ENCODE measurements around the gene JPH4. TPM values are rescaled to one million over a fixed set of nuclear protein-coding genes. Genes with fewer than 3 reads are reported as not detected.
"Not testable (repeated sequence)": the region's sequence is repeated elsewhere in the genome, so short reads cannot be mapped to it uniquely, and the experiment has no call there.

JPH4 gene
- total RNA-seq, 1 experiment from 2014 or later: not detected

GRCh38 chr14:23538785-23539184 lies 39.8 kb downstream of the JPH4 start:
- TF ChIP-seq CTCF (conservative IDR thresholded peaks at IDR 0.05; ENCODE audit: low read depth, low read length) (no peak), EZH2 (IDR thresholded peaks at IDR 0.05; ENCODE audit: borderline replicate concordance, low read depth, low read length, poor library complexity, severe bottlenecking) (no peak)
- no peak overlapping the region for H3K4me3 ChIP-seq (ENCODE audit: low read depth, low read length, poor library complexity, severe bottlenecking)
- H3K4me1 ChIP-seq (ENCODE audit: insufficient read depth, low read length, poor library complexity, severe bottlenecking): peaks cover 26% of the 10 kb centered on the region
- intact Hi-C loops (cut with micrococcal nuclease; ENCODE audit: unreplicated experiment): loop anchor here (5.0 kb wide), 1 partner anchor 51 kb away; no protein-coding TSS in a partner anchor
- CTCF ChIA-PET: interaction anchor here (0.5 to 1.6 kb wide), 3 partner anchors 41 to 233 kb away, joined by 3 to 9 read pairs (median 3); no protein-coding TSS in a partner anchor
- H3K36me3 ChIP-seq (ENCODE audit: insufficient read depth, low read length, poor library complexity, severe bottlenecking): no peaks in the 10 kb centered on the region
- H3K27me3 ChIP-seq (replicated peaks; ENCODE audit: insufficient read depth, low read depth, low read length, poor library complexity): no peaks in the 10 kb centered on the region
- peak; percentile 31 for DNase-seq (ENCODE audit: low spot score)
- no peak overlapping the region for H3K27ac ChIP-seq (ENCODE audit: low read depth, low read length, poor library complexity, severe bottlenecking)
- no TSS peak for BruUV-seq (replicated peaks)
- no peaks in the 10 kb centered on the region for H3K9me3 ChIP-seq (ENCODE audit: low read depth, low read length, poor library complexity, severe bottlenecking)
- POLR2A ChIA-PET (ENCODE audit: low non-redundant PET): no interaction called here

GRCh38 chr14:23538050-23538718 lies 40.4 kb downstream of the JPH4 start:
- TF ChIP-seq CTCF (conservative IDR thresholded peaks at IDR 0.05; ENCODE audit: low read depth, low read length) (no peak), EZH2 (IDR thresholded peaks at IDR 0.05; ENCODE audit: borderline replicate concordance, low read depth, low read length, poor library complexity, severe bottlenecking) (no peak)
- intact Hi-C loops (cut with micrococcal nuclease; ENCODE audit: unreplicated experiment): loop anchor here (5.0 kb wide), 1 partner anchor 51 kb away; no protein-coding TSS in a partner anchor

GRCh38 chr14:23537351-23538049 lies 41.1 kb downstream of the JPH4 start:
- Histone ChIP-seq H3K27ac (ENCODE audit: low read depth, low read length, poor library complexity, severe bottlenecking) (no peak overlapping the region), H3K27me3 (replicated peaks; ENCODE audit: insufficient read depth, low read depth, low read length, poor library complexity) (no peaks in the 10 kb centered on the region), H3K4me1 (ENCODE audit: insufficient read depth, low read length, poor library complexity, severe bottlenecking) (peaks cover 26% of the 10 kb centered on the region), H3K9me3 (ENCODE audit: low read depth, low read length, poor library complexity, severe bottlenecking) (no peaks in the 10 kb centered on the region), H3K4me3 (ENCODE audit: low read depth, low read length, poor library complexity, severe bottlenecking) (no peak overlapping the region), H3K36me3 (ENCODE audit: insufficient read depth, low read length, poor library complexity, severe bottlenecking) (no peaks in the 10 kb centered on the region)
- TF ChIP-seq EZH2 (IDR thresholded peaks at IDR 0.05; ENCODE audit: borderline replicate concordance, low read depth, low read length, poor library complexity, severe bottlenecking) (no peak), CTCF (conservative IDR thresholded peaks at IDR 0.05; ENCODE audit: low read depth, low read length) (no peak)
- BruUV-seq (replicated peaks): no TSS peak
- ChIA-PET CTCF (interaction anchor here (1.6 kb wide), 1 partner anchor 59 kb away, joined by 3 read pairs; no protein-coding TSS in a partner anchor), POLR2A (ENCODE audit: low non-redundant PET) (no interaction called here)
- DNase-seq (ENCODE audit: low spot score): no peak
- intact Hi-C loops (cut with micrococcal nuclease; ENCODE audit: unreplicated experiment): loop anchor here (5.0 kb wide), 1 partner anchor 50 kb away; no protein-coding TSS in a partner anchor

More at GRCh38 chr14:23538050-23538718, 40.4 kb downstream of the JPH4 start:
- ChIA-PET POLR2A (ENCODE audit: low non-redundant PET) (no interaction called here), CTCF (interaction anchor here (0.6 to 1.6 kb wide), 2 partner anchors 60 to 233 kb away, joined by 3 to 9 read pairs; no protein-coding TSS in a partner anchor)
- Histone ChIP-seq H3K9me3 (ENCODE audit: low read depth, low read length, poor library complexity, severe bottlenecking) (no peaks in the 10 kb centered on the region), H3K4me3 (ENCODE audit: low read depth, low read length, poor library complexity, severe bottlenecking) (no peak overlapping the region), H3K27ac (ENCODE audit: low read depth, low read length, poor library complexity, severe bottlenecking) (no peak overlapping the region), H3K36me3 (ENCODE audit: insufficient read depth, low read length, poor library complexity, severe bottlenecking) (no peaks in the 10 kb centered on the region), H3K27me3 (replicated peaks; ENCODE audit: insufficient read depth, low read depth, low read length, poor library complexity) (no peaks in the 10 kb centered on the region), H3K4me1 (ENCODE audit: insufficient read depth, low read length, poor library complexity, severe bottlenecking) (peaks cover 26% of the 10 kb centered on the region)
- DNase-seq (ENCODE audit: low spot score): no peak
- BruUV-seq (replicated peaks): no TSS peak

- H3K27ac ChIP-seq (ENCODE audit: low read depth, low read length, poor library complexity, severe bottlenecking); DNase-seq (ENCODE audit: low spot score); CTCF ChIA-PET; H3K9me3 ChIP-seq (ENCODE audit: low read depth, low read length, poor library complexity, severe bottlenecking); POLR2A ChIA-PET (ENCODE audit: low non-redundant PET); H3K27me3 ChIP-seq (replicated peaks; ENCODE audit: insufficient read depth, low read depth, low read length, poor library complexity); H3K36me3 ChIP-seq (ENCODE audit: insufficient read depth, low read length, poor library complexity, severe bottlenecking); H3K4me3 ChIP-seq (ENCODE audit: low read depth, low read length, poor library complexity, severe bottlenecking); BruUV-seq (replicated peaks): not testable (repeated sequence)
- intact Hi-C loops (cut with micrococcal nuclease; ENCODE audit: unreplicated experiment): loop anchor here (5.0 kb wide), 1 partner anchor 50 kb away; no protein-coding TSS in a partner anchor
- peaks cover 26% of the 10 kb centered on the region for H3K4me1 ChIP-seq (ENCODE audit: insufficient read depth, low read length, poor library complexity, severe bottlenecking)
These were observed 41.7 kb downstream of the JPH4 start for GRCh38 chr14:23536906-23537305.

Measured in A673 (cell line).